Measurements from ENCODE around the gene ATP5F1E.

Gene ATP5F1E

DNA sequence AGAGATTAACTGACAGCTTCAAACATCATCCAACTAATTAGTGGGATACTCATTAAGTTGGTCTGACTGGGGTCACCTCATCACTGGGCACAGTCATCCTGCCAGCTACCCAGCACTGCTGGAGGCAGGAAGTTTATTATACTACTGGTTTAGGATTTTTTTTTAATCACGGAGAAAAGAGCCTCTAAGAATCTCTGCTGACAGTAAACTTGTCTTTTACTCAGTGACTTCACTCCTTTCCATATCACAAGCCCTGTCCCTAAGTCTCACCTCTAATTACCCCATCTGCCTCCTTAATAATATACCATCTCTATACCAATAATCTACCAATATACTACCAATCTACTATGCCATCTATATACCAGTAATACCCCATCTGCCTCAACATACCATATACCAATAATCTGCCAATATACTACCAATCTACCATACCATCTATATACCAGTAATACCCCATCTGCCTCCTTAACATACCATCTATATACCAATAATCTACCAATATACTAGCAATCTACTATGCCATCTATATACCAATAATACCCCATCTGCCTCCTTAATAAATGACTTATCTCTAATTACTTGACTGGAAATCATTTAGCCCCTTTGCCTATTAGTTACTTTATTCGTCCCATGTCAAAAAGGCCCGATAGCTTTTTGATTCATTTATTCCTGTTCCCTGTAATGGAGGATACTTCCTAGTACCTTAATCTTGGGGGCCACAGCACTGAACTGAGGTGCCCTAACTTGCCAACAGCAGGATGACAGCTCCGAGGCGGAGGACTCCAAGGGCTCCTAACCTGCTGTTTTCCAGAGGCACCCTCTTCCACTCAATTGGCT lies 5.0 kb downstream of the ATP5F1E start:
- H3K36me3 ChIP-seq (ENCODE audit: control insufficient read depth, insufficient read depth, low read length), result peaks cover 28% of the 10 kb centered on the region
- peaks cover 25% of the 10 kb centered on the region for H3K4me1 ChIP-seq (ENCODE audit: control insufficient read depth, insufficient read depth, low read length)
- H3K27me3 ChIP-seq (ENCODE audit: control insufficient read depth, insufficient read depth, low read length), result no peaks in the 10 kb centered on the region
- no peak overlapping the region for H3K9ac ChIP-seq (ENCODE audit: low read length)
- H3K27ac ChIP-seq (ENCODE audit: low read depth, low read length), result no peak overlapping the region
- H3K4me3 ChIP-seq (ENCODE audit: low read length), result no peak overlapping the region

DNA sequence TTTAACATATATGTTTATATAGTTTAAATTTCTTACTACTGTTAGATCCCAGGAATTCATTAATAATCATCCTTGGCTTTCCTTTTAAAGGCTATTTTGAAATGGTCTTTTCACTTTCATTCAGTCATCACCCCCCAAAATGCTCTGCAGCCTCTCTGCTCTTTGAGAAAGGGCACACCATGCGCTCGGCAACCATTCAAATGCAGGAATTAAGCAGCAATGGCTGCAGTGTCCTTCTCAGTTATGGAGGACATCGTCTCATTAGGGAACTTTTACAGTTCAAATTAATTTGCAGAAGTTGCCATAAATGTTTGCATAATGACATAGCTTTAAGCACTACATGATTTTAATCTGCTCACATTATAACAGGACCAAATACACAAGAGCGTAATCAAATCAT lies 6.6 kb downstream of the ATP5F1E start:
- Histone ChIP-seq H3K27ac (ENCODE audit: low read depth, low read length) (no peak overlapping the region), H3K36me3 (ENCODE audit: control insufficient read depth, insufficient read depth, low read length) (peaks cover 28% of the 10 kb centered on the region), H3K4me1 (ENCODE audit: control insufficient read depth, insufficient read depth, low read length) (peaks cover 19% of the 10 kb centered on the region), H3K9ac (ENCODE audit: low read length) (no peak overlapping the region), H3K27me3 (ENCODE audit: control insufficient read depth, insufficient read depth, low read length) (no peaks in the 10 kb centered on the region), H3K4me3 (ENCODE audit: low read length) (no peak overlapping the region)

DNA sequence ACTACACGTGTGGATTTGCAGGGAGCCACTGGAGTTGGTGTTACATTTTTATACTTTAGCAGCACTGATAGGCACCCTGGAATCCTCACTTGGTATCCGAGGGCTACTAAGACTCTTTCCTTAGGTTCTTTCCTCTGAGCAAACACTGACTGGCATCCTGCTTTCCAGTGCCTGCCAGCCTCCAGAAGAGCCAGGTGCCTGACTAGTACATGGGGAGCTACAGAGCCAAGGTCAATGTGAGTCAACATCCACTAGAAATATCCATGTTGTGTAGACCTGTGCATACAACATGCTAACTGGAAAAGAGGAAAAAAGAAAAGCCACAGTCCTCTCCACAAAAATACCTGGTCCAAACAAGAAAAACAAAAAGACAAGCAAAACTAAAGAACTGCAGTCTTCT lies 7.0 kb downstream of the ATP5F1E start:
- Histone ChIP-seq H3K27me3 (ENCODE audit: control insufficient read depth, insufficient read depth, low read length) (no peaks in the 10 kb centered on the region), H3K27ac (ENCODE audit: low read depth, low read length) (no peak overlapping the region), H3K36me3 (ENCODE audit: control insufficient read depth, insufficient read depth, low read length) (peaks cover 26% of the 10 kb centered on the region), H3K4me3 (ENCODE audit: low read length) (no peak overlapping the region), H3K9ac (ENCODE audit: low read length) (no peak overlapping the region), H3K4me1 (ENCODE audit: control insufficient read depth, insufficient read depth, low read length) (peaks cover 17% of the 10 kb centered on the region)

DNA sequence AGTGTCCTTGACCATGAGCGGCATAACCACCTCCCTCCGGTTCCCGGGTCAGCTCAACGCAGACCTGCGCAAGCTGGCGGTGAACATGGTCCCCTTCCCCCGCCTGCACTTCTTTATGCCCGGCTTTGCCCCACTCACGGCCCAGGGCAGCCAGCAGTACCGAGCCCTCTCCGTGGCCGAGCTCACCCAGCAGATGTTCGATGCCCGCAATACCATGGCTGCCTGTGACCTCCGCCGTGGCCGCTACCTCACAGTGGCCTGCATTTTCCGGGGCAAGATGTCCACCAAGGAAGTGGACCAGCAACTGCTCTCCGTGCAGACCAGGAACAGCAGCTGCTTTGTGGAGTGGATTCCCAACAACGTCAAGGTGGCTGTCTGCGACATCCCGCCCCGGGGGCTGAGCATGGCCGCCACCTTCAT lies 8.0 kb downstream of the ATP5F1E start:
- no peaks in the 10 kb centered on the region for H3K27me3 ChIP-seq (ENCODE audit: control insufficient read depth, insufficient read depth, low read length)
- no peak overlapping the region for H3K4me3 ChIP-seq (ENCODE audit: low read length)
- H3K4me1 ChIP-seq (ENCODE audit: control insufficient read depth, insufficient read depth, low read length), result peaks cover 12% of the 10 kb centered on the region
- no peak overlapping the region for H3K9ac ChIP-seq (ENCODE audit: low read length)
- peaks cover 25% of the 10 kb centered on the region for H3K36me3 ChIP-seq (ENCODE audit: control insufficient read depth, insufficient read depth, low read length)
- H3K27ac ChIP-seq (ENCODE audit: low read depth, low read length), result no peak overlapping the region

DNA sequence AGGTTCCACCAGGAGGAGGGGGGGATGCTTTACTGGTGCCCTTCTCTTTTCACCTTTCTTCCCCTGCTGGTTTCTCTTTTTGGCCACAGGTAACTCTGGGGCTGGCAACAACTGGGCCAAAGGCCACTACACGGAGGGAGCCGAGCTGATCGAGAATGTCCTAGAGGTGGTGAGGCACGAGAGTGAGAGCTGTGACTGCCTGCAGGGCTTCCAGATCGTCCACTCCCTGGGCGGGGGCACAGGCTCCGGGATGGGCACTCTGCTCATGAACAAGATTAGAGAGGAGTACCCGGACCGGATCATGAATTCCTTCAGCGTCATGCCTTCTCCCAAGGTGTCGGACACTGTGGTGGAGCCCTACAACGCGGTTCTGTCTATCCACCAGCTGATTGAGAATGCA lies 8.5 kb downstream of the ATP5F1E start:
- Histone ChIP-seq H3K4me1 (ENCODE audit: control insufficient read depth, insufficient read depth, low read length) (peaks cover 7% of the 10 kb centered on the region), H3K27me3 (ENCODE audit: control insufficient read depth, insufficient read depth, low read length) (no peaks in the 10 kb centered on the region), H3K36me3 (ENCODE audit: control insufficient read depth, insufficient read depth, low read length) (peaks cover 25% of the 10 kb centered on the region), H3K27ac (ENCODE audit: low read depth, low read length) (no peak overlapping the region), H3K4me3 (ENCODE audit: low read length) (no peak overlapping the region), H3K9ac (ENCODE audit: low read length) (no peak overlapping the region)

DNA sequence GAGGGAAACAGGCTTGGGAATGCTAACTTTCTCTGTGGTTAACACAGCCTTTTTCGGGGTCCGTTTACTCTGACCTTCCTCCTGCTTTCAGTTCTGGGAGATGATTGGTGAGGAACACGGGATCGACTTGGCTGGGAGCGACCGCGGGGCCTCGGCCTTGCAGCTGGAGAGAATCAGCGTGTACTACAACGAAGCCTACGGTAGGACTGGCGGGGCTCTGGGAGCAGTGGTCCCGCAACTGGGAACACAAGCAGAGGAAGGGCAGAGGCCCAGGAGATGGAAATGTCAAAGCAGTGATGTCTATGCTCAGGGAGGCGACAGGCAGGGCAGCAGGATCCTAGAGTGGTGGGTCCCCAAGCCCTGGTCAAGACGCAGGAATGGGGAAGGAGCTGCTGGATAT lies 9.4 kb downstream of the ATP5F1E start:
- Histone ChIP-seq H3K27me3 (ENCODE audit: control insufficient read depth, insufficient read depth, low read length) (no peaks in the 10 kb centered on the region), H3K27ac (ENCODE audit: low read depth, low read length) (no peak overlapping the region), H3K4me3 (ENCODE audit: low read length) (no peak overlapping the region), H3K4me1 (ENCODE audit: control insufficient read depth, insufficient read depth, low read length) (peaks cover 3% of the 10 kb centered on the region), H3K9ac (ENCODE audit: low read length) (no peak overlapping the region), H3K36me3 (ENCODE audit: control insufficient read depth, insufficient read depth, low read length) (peaks cover 25% of the 10 kb centered on the region)

DNA sequence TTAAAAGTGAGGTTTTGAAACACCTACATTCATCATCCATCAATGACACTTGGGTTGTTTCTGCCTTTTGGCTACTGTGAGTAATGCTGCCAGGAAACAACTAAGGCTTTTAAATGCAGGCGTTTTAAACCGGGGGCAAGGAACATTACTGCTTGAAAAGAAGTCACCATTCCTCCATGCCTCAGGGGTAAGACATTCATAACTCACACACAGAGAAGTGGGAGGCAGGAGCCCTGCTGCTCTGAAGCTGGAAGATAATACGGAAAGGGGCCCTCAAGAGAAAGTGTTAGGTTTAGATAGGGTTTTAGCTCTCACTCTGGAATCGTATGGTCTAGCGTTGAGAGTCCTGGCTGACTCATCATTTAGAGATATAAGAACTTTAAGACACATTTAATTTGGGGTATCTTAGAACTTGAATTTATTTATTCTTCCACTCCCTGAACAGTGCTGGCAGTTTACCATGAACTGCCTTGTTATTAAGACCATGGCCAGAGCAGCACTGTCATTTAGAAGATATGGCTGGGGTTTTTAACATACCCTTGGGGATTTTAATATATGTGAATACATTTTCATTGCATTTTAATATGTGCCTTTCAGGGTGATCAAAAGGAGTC lies 11.1 kb downstream of the ATP5F1E start:
- H3K27ac ChIP-seq (ENCODE audit: low read depth, low read length), result no peak overlapping the region
- H3K4me1 ChIP-seq (ENCODE audit: control insufficient read depth, insufficient read depth, low read length), result no peaks in the 10 kb centered on the region
- no peaks in the 10 kb centered on the region for H3K27me3 ChIP-seq (ENCODE audit: control insufficient read depth, insufficient read depth, low read length)
- H3K9ac ChIP-seq (ENCODE audit: low read length), result no peak overlapping the region
- peaks cover 17% of the 10 kb centered on the region for H3K36me3 ChIP-seq (ENCODE audit: control insufficient read depth, insufficient read depth, low read length)
- no peak overlapping the region for H3K4me3 ChIP-seq (ENCODE audit: low read length)

DNA sequence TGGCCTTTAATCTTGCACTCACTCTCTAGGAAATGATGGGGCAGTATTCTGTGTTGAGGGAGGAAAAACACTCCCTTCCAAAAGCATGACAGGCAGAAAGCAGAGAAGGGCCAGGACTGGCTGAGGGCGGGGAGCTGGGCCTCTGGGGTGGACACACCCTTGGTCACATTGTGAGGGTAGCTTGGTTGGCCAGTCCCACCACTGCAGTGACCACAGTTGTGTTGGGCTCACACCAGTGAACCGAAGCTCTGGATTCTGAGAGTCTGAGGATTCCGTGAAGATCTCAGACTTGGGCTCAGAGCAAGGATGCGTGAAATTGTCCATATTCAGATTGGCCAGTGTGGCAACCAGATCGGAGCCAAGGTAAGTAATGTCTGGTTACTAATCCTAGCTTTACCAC lies 12.9 kb downstream of the ATP5F1E start, which contains the start of gene TUBB1:
TSS of gene TUBB1 (plus strand) at position 213 of the 400 bp plus-strand sequence. CDS start at position 307, 94 bp downstream.
- H3K36me3 ChIP-seq (ENCODE audit: control insufficient read depth, insufficient read depth, low read length), result peaks cover 14% of the 10 kb centered on the region
- H3K9ac ChIP-seq (ENCODE audit: low read length), result no peak within 1 kb of the TSS
- no peak within 1 kb of the TSS for H3K4me3 ChIP-seq (ENCODE audit: low read length)
- H3K27ac ChIP-seq (ENCODE audit: low read depth, low read length), result no peak within 1 kb of the TSS
- H3K27me3 ChIP-seq (ENCODE audit: control insufficient read depth, insufficient read depth, low read length), result no peaks in the 10 kb centered on the region
- H3K4me1 ChIP-seq (ENCODE audit: control insufficient read depth, insufficient read depth, low read length), result no peaks in the 10 kb centered on the region

DNA sequence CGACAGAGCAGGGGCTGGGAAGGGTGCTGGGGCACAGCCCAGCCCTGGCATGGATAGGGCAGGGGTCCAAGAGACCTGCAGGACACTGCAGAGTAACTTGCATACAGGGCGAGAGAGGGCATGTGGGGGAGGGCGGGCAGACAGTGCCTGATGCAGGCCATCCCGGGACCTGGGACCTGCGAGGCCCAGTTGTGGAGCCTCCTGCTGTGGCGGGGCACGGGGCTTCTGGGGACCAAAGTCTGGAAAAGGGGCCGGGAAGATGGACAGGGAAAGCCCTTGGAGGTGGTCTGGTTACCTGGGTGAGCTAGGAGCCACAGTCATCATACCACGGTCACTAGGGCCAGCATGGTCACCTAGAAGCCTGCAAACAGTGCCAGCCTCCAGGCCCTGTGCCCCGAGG lies 13.3 kb downstream of the ATP5F1E start:
- Histone ChIP-seq H3K9ac (ENCODE audit: low read length) (no peak overlapping the region), H3K4me3 (ENCODE audit: low read length) (no peak overlapping the region), H3K27me3 (ENCODE audit: control insufficient read depth, insufficient read depth, low read length) (no peaks in the 10 kb centered on the region), H3K27ac (ENCODE audit: low read depth, low read length) (no peak overlapping the region), H3K4me1 (ENCODE audit: control insufficient read depth, insufficient read depth, low read length) (no peaks in the 10 kb centered on the region), H3K36me3 (ENCODE audit: control insufficient read depth, insufficient read depth, low read length) (peaks cover 11% of the 10 kb centered on the region)

DNA sequence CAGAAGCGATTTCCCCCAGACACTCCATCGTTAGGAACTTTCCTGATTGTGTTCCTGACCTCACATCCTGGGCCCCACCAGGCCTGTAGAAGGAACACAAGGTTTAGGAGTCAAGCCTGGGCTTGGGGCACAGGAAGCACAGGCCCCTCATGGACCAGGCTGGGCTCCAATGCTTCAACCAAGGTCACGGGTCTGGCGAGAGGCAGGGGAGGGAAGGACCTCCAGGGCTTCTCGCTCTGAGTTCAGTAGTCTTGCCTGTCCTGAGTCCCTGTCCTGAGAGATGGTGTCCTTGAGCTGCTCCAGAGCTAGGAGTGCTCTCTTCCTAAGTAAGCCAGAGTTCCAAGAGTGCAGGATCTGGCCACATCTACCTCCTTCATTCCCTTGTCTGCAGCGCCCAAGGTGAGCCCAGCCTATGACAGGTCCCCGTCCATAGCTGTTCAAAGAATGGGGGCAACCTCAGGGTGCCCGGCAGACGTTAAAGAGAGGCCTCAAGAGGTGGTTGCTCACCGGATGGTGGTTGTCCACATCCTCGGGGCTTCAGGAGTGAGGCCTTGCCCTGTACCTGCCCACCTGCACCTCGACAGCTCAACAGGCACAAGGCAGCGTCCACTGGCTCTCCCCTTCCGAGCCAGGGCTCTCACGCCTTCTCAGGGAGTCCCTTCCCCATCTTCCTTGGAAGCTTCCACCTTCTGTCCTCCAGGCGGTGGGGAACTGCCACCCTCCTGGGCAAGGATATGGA lies 14.5 kb downstream of the ATP5F1E start:
- H3K27me3 ChIP-seq (ENCODE audit: control insufficient read depth, insufficient read depth, low read length), result no peaks in the 10 kb centered on the region
- no peak overlapping the region for H3K27ac ChIP-seq (ENCODE audit: low read depth, low read length)
- no peak overlapping the region for H3K4me3 ChIP-seq (ENCODE audit: low read length)
- H3K4me1 ChIP-seq (ENCODE audit: control insufficient read depth, insufficient read depth, low read length), result no peaks in the 10 kb centered on the region
- H3K36me3 ChIP-seq (ENCODE audit: control insufficient read depth, insufficient read depth, low read length), result peaks cover 2% of the 10 kb centered on the region
- H3K9ac ChIP-seq (ENCODE audit: low read length), result no peak overlapping the region

DNA sequence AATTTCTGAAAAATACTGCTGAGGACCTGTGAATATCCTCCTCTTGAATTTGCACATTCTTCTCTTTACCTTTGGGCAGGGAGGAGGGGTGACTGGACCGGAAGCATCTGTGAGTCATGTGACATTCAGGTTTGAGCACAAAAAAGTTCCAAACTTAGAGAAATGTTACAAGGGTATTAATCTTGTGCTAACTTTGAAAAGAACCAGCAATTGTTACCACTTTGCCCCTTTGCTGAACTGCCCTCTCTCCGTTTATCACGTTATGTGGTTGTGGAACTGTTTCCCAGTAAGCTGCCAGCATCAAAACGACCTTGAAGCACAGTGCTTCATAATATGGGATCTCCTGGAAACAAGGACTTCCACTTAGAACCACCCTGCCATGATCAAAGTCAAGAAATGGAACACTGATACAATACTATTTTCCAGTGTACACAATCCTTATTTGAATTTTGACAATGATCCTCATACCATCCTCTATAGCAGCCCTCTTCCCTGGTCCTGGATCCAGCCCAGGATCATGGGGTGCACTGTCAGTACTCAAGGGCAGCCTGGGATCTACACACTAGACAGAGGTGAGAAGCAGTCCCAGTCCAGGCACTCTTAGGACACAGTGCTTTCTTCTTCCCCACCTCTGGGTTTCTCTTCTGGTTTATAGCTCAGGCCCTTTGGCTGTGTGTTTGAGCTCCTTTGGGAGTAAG lies 15.2 kb downstream of the ATP5F1E start:
- Histone ChIP-seq H3K27ac (ENCODE audit: low read depth, low read length) (no peak overlapping the region), H3K9ac (ENCODE audit: low read length) (no peak overlapping the region), H3K4me1 (ENCODE audit: control insufficient read depth, insufficient read depth, low read length) (no peaks in the 10 kb centered on the region)

More for the DNA sequence above, 15.2 kb downstream of the ATP5F1E start:
- Histone ChIP-seq H3K36me3 (ENCODE audit: control insufficient read depth, insufficient read depth, low read length) (no peaks in the 10 kb centered on the region), H3K27me3 (ENCODE audit: control insufficient read depth, insufficient read depth, low read length) (no peaks in the 10 kb centered on the region), H3K4me3 (ENCODE audit: low read length) (no peak overlapping the region)
